ENCODE measurements around the gene EIF2A.

DNA sequence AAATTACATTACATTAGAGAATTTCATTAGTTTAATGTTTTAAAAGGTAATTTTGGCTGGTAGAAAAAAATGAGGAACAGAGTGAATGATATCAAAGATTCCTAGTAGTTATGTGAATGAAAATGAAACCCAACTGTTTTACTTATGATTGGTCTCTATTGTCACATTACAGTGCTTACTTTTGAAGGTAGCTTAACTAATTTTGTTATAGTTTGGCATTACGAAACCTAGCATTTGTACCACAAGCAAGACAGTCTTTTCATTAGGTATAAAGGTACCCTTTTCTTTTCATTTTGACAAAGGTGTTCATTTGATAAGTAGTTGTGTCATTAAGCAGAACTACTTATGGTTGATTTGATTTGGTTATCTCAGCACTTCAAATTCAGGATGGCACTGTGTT is 63.4 kb downstream of the EIF2A start:
- TF ChIP-seq, protein P1, sequence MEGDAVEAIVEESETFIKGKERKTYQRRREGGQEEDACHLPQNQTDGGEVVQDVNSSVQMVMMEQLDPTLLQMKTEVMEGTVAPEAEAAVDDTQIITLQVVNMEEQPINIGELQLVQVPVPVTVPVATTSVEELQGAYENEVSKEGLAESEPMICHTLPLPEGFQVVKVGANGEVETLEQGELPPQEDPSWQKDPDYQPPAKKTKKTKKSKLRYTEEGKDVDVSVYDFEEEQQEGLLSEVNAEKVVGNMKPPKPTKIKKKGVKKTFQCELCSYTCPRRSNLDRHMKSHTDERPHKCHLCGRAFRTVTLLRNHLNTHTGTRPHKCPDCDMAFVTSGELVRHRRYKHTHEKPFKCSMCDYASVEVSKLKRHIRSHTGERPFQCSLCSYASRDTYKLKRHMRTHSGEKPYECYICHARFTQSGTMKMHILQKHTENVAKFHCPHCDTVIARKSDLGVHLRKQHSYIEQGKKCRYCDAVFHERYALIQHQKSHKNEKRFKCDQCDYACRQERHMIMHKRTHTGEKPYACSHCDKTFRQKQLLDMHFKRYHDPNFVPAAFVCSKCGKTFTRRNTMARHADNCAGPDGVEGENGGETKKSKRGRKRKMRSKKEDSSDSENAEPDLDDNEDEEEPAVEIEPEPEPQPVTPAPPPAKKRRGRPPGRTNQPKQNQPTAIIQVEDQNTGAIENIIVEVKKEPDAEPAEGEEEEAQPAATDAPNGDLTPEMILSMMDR (IDR thresholded peaks at IDR 0.05): no peak
- TF ChIP-seq POLR2A (IDR thresholded peaks at IDR 0.05): no peak

Measured in thyroid gland (tissue), 4 donors.